ENCODE results near the gene RTP1. TPM values are rescaled to one million over a fixed set of nuclear protein-coding genes. Genes with fewer than 3 reads are reported as not detected.

RTP1 gene
- total and polyA plus RNA-seq, 2 experiments from 2014 or later = 4.4 to 6.3 TPM

DNA sequence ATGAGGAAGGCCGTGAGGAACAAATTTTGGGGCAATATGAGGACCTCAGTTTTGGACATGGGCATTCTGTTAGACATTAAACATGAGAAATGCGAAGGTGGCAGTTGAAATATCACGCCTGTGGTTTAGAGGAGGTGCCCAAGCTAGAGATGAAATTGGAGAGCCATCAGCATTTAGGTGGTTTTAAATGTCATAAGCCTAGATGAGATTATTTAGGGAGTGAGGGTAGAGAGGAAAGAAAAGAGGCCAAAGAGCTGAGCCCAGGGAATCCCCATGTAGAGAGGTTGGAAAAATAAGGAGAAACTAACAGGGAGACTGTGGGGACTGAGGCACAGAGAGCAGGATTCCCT is 14.9 kb downstream of the RTP1 start:
- Histone ChIP-seq H3K4me1 (ENCODE audit: insufficient read depth) (peaks cover 18% of the 10 kb centered on the region), H3K27me3 (ENCODE audit: insufficient read depth) (no peaks in the 10 kb centered on the region), H2AFZ (no peak overlapping the region), H4K20me1 (replicated peaks; ENCODE audit: insufficient read depth) (no peaks in the 10 kb centered on the region), H3F3A (replicated peaks; ENCODE audit: low read depth) (no peaks in the 10 kb centered on the region), H3K9me2 (ENCODE audit: insufficient read depth) (peaks cover 23% of the 10 kb centered on the region), H3K4me3 (no peak overlapping the region), H3K27ac (ENCODE audit: low read depth) (no peak overlapping the region), H3K4me2 (no peak overlapping the region), H3K79me2 (replicated peaks; ENCODE audit: insufficient read depth) (no peaks in the 10 kb centered on the region), H3K36me3 (ENCODE audit: insufficient read depth) (no peaks in the 10 kb centered on the region; the same call in 1 of the 2 replicates)
- no peak for TF ChIP-seq ETS1 (IDR thresholded peaks at IDR 0.05)
- TF ChIP-seq REST (IDR thresholded peaks at IDR 0.05; ENCODE audit: unreplicated experiment) = no peak
- TF ChIP-seq EZH2 (IDR thresholded peaks at IDR 0.05; ENCODE audit: low read depth, unreplicated experiment) = no peak
- TF ChIP-seq NANOG (IDR thresholded peaks at IDR 0.05; ENCODE audit: borderline replicate concordance) = no peak
- TF ChIP-seq ZNF114 (CRISPR knock-in tag; IDR thresholded peaks at IDR 0.05) = no peak
- no peak for TF ChIP-seq CREB1 (CRISPR knock-in tag; IDR thresholded peaks at IDR 0.05; ENCODE audit: low read depth)
- no peak for TF ChIP-seq ZNF331 (CRISPR knock-in tag; IDR thresholded peaks at IDR 0.05; ENCODE audit: low read depth)
- TF ChIP-seq STAT1 (IDR thresholded peaks at IDR 0.05; ENCODE audit: unreplicated experiment) = no peak
- TF ChIP-seq JUNB (IDR thresholded peaks at IDR 0.05; ENCODE audit: unreplicated experiment) = no peak
- TF ChIP-seq, protein P1, sequence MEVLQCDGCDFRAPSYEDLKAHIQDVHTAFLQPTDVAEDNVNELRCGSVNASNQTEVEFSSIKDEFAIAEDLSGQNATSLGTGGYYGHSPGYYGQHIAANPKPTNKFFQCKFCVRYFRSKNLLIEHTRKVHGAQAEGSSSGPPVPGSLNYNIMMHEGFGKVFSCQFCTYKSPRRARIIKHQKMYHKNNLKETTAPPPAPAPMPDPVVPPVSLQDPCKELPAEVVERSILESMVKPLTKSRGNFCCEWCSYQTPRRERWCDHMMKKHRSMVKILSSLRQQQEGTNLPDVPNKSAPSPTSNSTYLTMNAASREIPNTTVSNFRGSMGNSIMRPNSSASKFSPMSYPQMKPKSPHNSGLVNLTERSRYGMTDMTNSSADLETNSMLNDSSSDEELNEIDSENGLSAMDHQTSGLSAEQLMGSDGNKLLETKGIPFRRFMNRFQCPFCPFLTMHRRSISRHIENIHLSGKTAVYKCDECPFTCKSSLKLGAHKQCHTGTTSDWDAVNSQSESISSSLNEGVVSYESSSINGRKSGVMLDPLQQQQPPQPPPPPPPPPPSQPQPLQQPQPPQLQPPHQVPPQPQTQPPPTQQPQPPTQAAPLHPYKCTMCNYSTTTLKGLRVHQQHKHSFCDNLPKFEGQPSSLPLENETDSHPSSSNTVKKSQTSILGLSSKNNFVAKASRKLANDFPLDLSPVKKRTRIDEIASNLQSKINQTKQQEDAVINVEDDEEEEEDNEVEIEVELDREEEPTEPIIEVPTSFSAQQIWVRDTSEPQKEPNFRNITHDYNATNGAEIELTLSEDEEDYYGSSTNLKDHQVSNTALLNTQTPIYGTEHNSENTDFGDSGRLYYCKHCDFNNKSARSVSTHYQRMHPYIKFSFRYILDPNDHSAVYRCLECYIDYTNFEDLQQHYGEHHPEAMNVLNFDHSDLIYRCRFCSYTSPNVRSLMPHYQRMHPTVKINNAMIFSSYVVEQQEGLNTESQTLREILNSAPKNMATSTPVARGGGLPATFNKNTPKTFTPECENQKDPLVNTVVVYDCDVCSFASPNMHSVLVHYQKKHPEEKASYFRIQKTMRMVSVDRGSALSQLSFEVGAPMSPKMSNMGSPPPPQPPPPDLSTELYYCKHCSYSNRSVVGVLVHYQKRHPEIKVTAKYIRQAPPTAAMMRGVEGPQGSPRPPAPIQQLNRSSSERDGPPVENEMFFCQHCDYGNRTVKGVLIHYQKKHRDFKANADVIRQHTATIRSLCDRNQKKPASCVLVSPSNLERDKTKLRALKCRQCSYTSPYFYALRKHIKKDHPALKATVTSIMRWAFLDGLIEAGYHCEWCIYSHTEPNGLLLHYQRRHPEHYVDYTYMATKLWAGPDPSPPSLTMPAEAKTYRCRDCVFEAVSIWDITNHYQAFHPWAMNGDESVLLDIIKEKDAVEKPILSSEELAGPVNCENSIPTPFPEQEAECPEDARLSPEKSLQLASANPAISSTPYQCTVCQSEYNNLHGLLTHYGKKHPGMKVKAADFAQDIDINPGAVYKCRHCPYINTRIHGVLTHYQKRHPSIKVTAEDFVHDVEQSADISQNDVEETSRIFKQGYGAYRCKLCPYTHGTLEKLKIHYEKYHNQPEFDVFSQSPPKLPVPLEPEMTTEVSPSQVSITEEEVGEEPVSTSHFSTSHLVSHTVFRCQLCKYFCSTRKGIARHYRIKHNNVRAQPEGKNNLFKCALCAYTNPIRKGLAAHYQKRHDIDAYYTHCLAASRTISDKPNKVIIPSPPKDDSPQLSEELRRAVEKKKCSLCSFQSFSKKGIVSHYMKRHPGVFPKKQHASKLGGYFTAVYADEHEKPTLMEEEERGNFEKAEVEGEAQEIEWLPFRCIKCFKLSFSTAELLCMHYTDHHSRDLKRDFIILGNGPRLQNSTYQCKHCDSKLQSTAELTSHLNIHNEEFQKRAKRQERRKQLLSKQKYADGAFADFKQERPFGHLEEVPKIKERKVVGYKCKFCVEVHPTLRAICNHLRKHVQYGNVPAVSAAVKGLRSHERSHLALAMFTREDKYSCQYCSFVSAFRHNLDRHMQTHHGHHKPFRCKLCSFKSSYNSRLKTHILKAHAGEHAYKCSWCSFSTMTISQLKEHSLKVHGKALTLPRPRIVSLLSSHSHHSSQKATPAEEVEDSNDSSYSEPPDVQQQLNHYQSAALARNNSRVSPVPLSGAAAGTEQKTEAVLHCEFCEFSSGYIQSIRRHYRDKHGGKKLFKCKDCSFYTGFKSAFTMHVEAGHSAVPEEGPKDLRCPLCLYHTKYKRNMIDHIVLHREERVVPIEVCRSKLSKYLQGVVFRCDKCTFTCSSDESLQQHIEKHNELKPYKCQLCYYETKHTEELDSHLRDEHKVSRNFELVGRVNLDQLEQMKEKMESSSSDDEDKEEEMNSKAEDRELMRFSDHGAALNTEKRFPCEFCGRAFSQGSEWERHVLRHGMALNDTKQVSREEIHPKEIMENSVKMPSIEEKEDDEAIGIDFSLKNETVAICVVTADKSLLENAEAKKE (CRISPR knock-in tag; IDR thresholded peaks at IDR 0.05) = no peak
- TF ChIP-seq POLR2AphosphoS5 (IDR thresholded peaks at IDR 0.05; ENCODE audit: low read depth) = no peak
- TF ChIP-seq EZH2phosphoT487 (IDR thresholded peaks at IDR 0.05; ENCODE audit: unreplicated experiment) = no peak
- TF ChIP-seq, protein P2, sequence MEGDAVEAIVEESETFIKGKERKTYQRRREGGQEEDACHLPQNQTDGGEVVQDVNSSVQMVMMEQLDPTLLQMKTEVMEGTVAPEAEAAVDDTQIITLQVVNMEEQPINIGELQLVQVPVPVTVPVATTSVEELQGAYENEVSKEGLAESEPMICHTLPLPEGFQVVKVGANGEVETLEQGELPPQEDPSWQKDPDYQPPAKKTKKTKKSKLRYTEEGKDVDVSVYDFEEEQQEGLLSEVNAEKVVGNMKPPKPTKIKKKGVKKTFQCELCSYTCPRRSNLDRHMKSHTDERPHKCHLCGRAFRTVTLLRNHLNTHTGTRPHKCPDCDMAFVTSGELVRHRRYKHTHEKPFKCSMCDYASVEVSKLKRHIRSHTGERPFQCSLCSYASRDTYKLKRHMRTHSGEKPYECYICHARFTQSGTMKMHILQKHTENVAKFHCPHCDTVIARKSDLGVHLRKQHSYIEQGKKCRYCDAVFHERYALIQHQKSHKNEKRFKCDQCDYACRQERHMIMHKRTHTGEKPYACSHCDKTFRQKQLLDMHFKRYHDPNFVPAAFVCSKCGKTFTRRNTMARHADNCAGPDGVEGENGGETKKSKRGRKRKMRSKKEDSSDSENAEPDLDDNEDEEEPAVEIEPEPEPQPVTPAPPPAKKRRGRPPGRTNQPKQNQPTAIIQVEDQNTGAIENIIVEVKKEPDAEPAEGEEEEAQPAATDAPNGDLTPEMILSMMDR (conservative IDR thresholded peaks at IDR 0.05; ENCODE audit: low read depth in 2 of 2) = no peak
- Mint-ChIP-seq H3K9me3 (peaks cover 14% of the 10 kb centered on the region), H3K27ac (no peak overlapping the region), H3K27me3 (ENCODE audit: insufficient read depth, low read depth, poor library complexity) (peaks cover 7% of the 10 kb centered on the region), H3K36me3 (ENCODE audit: low read depth) (peaks cover 18% of the 10 kb centered on the region), H3K4me3 (no peak overlapping the region), H3K4me1 (peaks cover 16% of the 10 kb centered on the region)
- DNase-seq (ENCODE audit: low spot score) = no peak
- no peak for ATAC-seq
